Neural crest cell (in vitro differentiated cells): ENCODE data around the gene SPATA12. TPM values are rescaled to one million over a fixed set of nuclear protein-coding genes. Genes with fewer than 3 reads are reported as not detected.

ENCODE experiments used
- DNase-seq: peaks from one replicate; pipeline ENCODE4 v3.0.0; 2021; ENCODE audit warnings: low read depth, mixed read lengths, low spot score
- H3K27ac Mint-ChIP-seq: one replicate; pipeline ENCODE4 v1.8.0; 2021; ENCODE audit warnings: mild to moderate bottlenecking, mixed read lengths; ENCODE audit not compliant: unreplicated experiment
- H3K27me3 Mint-ChIP-seq: 2 replicates; pipeline ENCODE4 v1.8.0; 2021; ENCODE audit warnings: low read depth, mild to moderate bottlenecking, mixed read lengths
- H3K36me3 Mint-ChIP-seq: 2 replicates; pipeline ENCODE4 v1.8.0; 2021; ENCODE audit warnings: low read depth, mild to moderate bottlenecking, mixed read lengths
- H3K4me1 Mint-ChIP-seq: 2 replicates; pipeline ENCODE4 v1.8.0; 2021; ENCODE audit warnings: mixed read lengths
- H3K4me3 Mint-ChIP-seq: one replicate; pipeline ENCODE4 v1.8.0; 2021; ENCODE audit warnings: mild to moderate bottlenecking, mixed read lengths
- H3K9me3 Mint-ChIP-seq: 2 replicates; pipeline ENCODE4 v1.8.0; 2021; ENCODE audit warnings: mixed read lengths
- CTCF ChIP-seq: fragments of 200-600 bp; sonication (generic); conservative IDR thresholded peaks from 2 replicates; pipeline ENCODE4 v1.5.0; 2021; ENCODE audit warnings: antibody characterized with exemption, mild to moderate bottlenecking
- total RNA-seq: library from RNA; stranded (reverse); gene quantifications from 2 replicates; pipeline ENCODE4 v1.2.1, GENCODE V29; 2021

SPATA12 gene
- total RNA-seq, 1 donor from 2014 or later, result not detected

GRCh38 chr3:57048728-57049127, 11.7 kb upstream of the SPATA12 start:
- H3K27ac Mint-ChIP-seq, result no peak overlapping the region
- no peak for TF ChIP-seq CTCF
- no peaks in the 10 kb centered on the region for H3K36me3 Mint-ChIP-seq
- no peak for DNase-seq
- no peak overlapping the region for H3K4me3 Mint-ChIP-seq
- H3K4me1 Mint-ChIP-seq, result no peaks in the 10 kb centered on the region
- no peaks in the 10 kb centered on the region for H3K9me3 Mint-ChIP-seq
- no peaks in the 10 kb centered on the region for H3K27me3 Mint-ChIP-seq

GRCh38 chr3:57052662-57053061, 7.8 kb upstream of the SPATA12 start:
- H3K4me3 Mint-ChIP-seq, result no peak overlapping the region
- no peak for DNase-seq
- no peak for TF ChIP-seq CTCF
- H3K27ac Mint-ChIP-seq, result no peak overlapping the region
- H3K9me3 Mint-ChIP-seq, result no peaks in the 10 kb centered on the region
- no peaks in the 10 kb centered on the region for H3K36me3 Mint-ChIP-seq
- no peaks in the 10 kb centered on the region for H3K4me1 Mint-ChIP-seq
- H3K27me3 Mint-ChIP-seq, result no peaks in the 10 kb centered on the region

GRCh38 chr3:57053122-57053521, 7.3 kb upstream of the SPATA12 start:
- H3K4me3 Mint-ChIP-seq, result no peak overlapping the region
- no peaks in the 10 kb centered on the region for H3K27me3 Mint-ChIP-seq
- TF ChIP-seq CTCF, result no peak
- DNase-seq, result no peak
- H3K36me3 Mint-ChIP-seq, result no peaks in the 10 kb centered on the region
- no peak overlapping the region for H3K27ac Mint-ChIP-seq
- no peaks in the 10 kb centered on the region for H3K9me3 Mint-ChIP-seq
- H3K4me1 Mint-ChIP-seq, result no peaks in the 10 kb centered on the region

- Mint-ChIP-seq H3K27ac (no peak overlapping the region), H3K4me3 (no peak overlapping the region), H3K27me3 (no peaks in the 10 kb centered on the region), H3K9me3 (no peaks in the 10 kb centered on the region), H3K4me1 (peaks cover 8% of the 10 kb centered on the region), H3K36me3 (no peaks in the 10 kb centered on the region)
- no peak for TF ChIP-seq CTCF
- DNase-seq, result no peak
These were observed 3.1 kb upstream of the SPATA12 start for GRCh38 chr3:57057351-57057750.

GRCh38 chr3:57059411-57059810, 1.1 kb upstream of the SPATA12 start:
- Mint-ChIP-seq H3K27ac (no peak overlapping the region), H3K27me3 (no peaks in the 10 kb centered on the region), H3K36me3 (no peaks in the 10 kb centered on the region), H3K9me3 (no peaks in the 10 kb centered on the region), H3K4me1 (peaks cover 22% of the 10 kb centered on the region), H3K4me3 (no peak overlapping the region)
- TF ChIP-seq CTCF, result no peak
- no peak for DNase-seq

- no peaks in the 10 kb centered on the region for H3K27me3 Mint-ChIP-seq
- H3K27ac Mint-ChIP-seq, result no peak overlapping the region
- no peak for TF ChIP-seq CTCF
These were observed 1.1 kb downstream of the SPATA12 start for GRCh38 chr3:57061556-57061955.

More at GRCh38 chr3:57061556-57061955, 1.1 kb downstream of the SPATA12 start:
- no peak for DNase-seq
- no peaks in the 10 kb centered on the region for H3K36me3 Mint-ChIP-seq
- peaks cover 25% of the 10 kb centered on the region for H3K4me1 Mint-ChIP-seq
- H3K4me3 Mint-ChIP-seq, result no peak overlapping the region
- H3K9me3 Mint-ChIP-seq, result no peaks in the 10 kb centered on the region
